SK-N-SH (cell line): ENCODE measurements around the gene MVB12A. TPM values are rescaled to one million over a fixed set of nuclear protein-coding genes. Genes with fewer than 3 reads are reported as not detected.

Experiments
- CTCF ChIA-PET: fragments of 300-600, 350-600 bp; formaldehyde crosslinking; extraction: SDS; loops from one replicate; lab custom pipeline; 2021; lab: Yijun Ruan, JAX
- POLR2A ChIA-PET: fragments of 350-600 bp; sonication (Branson Sonifier 250); formaldehyde crosslinking; extraction: SDS; loops from one replicate; lab custom pipeline; 2020; ENCODE audit warnings: antibody characterized with exemption, inconsistent platforms; lab: Yijun Ruan, JAX
- DNase-seq: peaks from one replicate; pipeline ENCODE4 v3.0.0; 2012
- H2AFZ ChIP-seq: fragments of 200-600 bp; sonication (generic); 2 replicates; pipeline ENCODE4 v1.8.1; 2016; ENCODE audit warnings: antibody characterized with exemption, mild to moderate bottlenecking, low read depth
- H3F3A ChIP-seq: fragments of 200-600 bp; sonication (generic); replicated peaks from 2 replicates; pipeline ENCODE3; 2016; ENCODE audit warnings: antibody characterized with exemption, mild to moderate bottlenecking; ENCODE audit not compliant: insufficient read depth
- H3K27ac ChIP-seq, 2 experiments: fragments of 200-500 bp in 1 of 2; fragments of 200-600 bp in 1 of 2; sonication (Bioruptor generic) in 1 of 2; sonication (generic), shearing (Covaris generic) in 1 of 2; 2 replicates each; pipeline versions ENCODE4 v1.5.1 to v1.6.1; 2014 to 2016; ENCODE audit warnings: low read depth in 2 of 2, inconsistent platforms in 1 of 2, low read length in 1 of 2, mild to moderate bottlenecking in 1 of 2, mixed read lengths in 1 of 2
- H3K27me3 ChIP-seq: fragments of 200-600 bp; sonication (generic), shearing (Covaris generic); 2 replicates; pipeline ENCODE4 v1.6.1; 2016; ENCODE audit warnings: mixed run types; ENCODE audit not compliant: insufficient read depth
- H3K36me3 ChIP-seq, 2 experiments: fragments of 200-500 bp in 1 of 2; fragments of 200-600 bp in 1 of 2; sonication (Bioruptor generic) in 1 of 2; sonication (generic) in 1 of 2; replicated peaks in 1 of 2; 2 replicates each; pipeline versions ENCODE3 to v1.5.1; 2014 to 2016; ENCODE audit warnings: low read length in 1 of 2, mild to moderate bottlenecking in 1 of 2; ENCODE audit not compliant: insufficient read depth in 2 of 2, control insufficient read depth in 1 of 2
- H3K4me1 ChIP-seq, 2 experiments: fragments of 200-500 bp in 1 of 2; fragments of 200-600 bp in 1 of 2; sonication (Bioruptor generic) in 1 of 2; sonication (generic), shearing (Covaris generic) in 1 of 2; 2 replicates each; pipeline versions ENCODE4 v1.5.1 to v1.6.1; 2014 to 2016; ENCODE audit warnings: low read depth in 1 of 2, low read length in 1 of 2, mixed run types in 1 of 2; ENCODE audit not compliant: insufficient read depth in 2 of 2, control insufficient read depth in 1 of 2
- H3K4me2 ChIP-seq: fragments of 200-600 bp; sonication (generic), shearing (Covaris generic); 2 replicates; pipeline ENCODE4 v1.6.1; 2017; ENCODE audit warnings: mixed run types
- H3K4me3 ChIP-seq, 2 experiments: fragments of 200-500 bp in 1 of 2; fragments of 200-600 bp in 1 of 2; sonication (Bioruptor generic) in 1 of 2; sonication (generic), shearing (Covaris generic) in 1 of 2; 2 replicates each; pipeline versions ENCODE4 v1.5.1 to v1.8.1; 2014 to 2016; ENCODE audit warnings: low read depth in 2 of 2, inconsistent platforms in 1 of 2, low read length in 1 of 2, mild to moderate bottlenecking in 1 of 2, mixed read lengths in 1 of 2, moderate library complexity in 1 of 2
- H3K79me2 ChIP-seq: fragments of 200-600 bp; sonication (generic); 2 replicates; pipeline ENCODE4 v1.8.1; 2017; ENCODE audit warnings: mild to moderate bottlenecking; ENCODE audit not compliant: insufficient read depth
- H3K9ac ChIP-seq: fragments of 200-600 bp; sonication (generic); 2 replicates; pipeline ENCODE4 v1.6.1; 2017; ENCODE audit warnings: mixed run types
- H3K9me2 ChIP-seq: fragments of 200-600 bp; sonication (generic); 2 replicates; pipeline ENCODE4 v1.6.1; 2017; ENCODE audit warnings: mixed run types
- H3K9me3 ChIP-seq: fragments of 200-600 bp; sonication (generic); 2 replicates; pipeline ENCODE4 v1.6.1; 2017; ENCODE audit warnings: mixed run types, mild to moderate bottlenecking, moderate library complexity
- H4K20me1 ChIP-seq: fragments of 200-600 bp; sonication (generic); 2 replicates; pipeline ENCODE4 v1.6.1; 2017; ENCODE audit warnings: mild to moderate bottlenecking, mixed run types; ENCODE audit not compliant: insufficient read depth
- ELF1 ChIP-seq: IDR thresholded peaks from 2 replicates; pipeline ENCODE4 v1.4.0; 2012
- EP300 ChIP-seq, 2 experiments: IDR thresholded peaks; 2 replicates each; pipeline versions ENCODE4 v1.4.0 to v1.6.1; 2012; ENCODE audit warnings: borderline replicate concordance in 1 of 2, low read depth in 1 of 2, low read length in 1 of 2
- EZH2phosphoT487 ChIP-seq: fragments of 200-600 bp; sonication (generic); IDR thresholded peaks from 2 replicates; pipeline ENCODE4 v1.6.1; 2017; ENCODE audit warnings: low read depth, mixed run types, mild to moderate bottlenecking, antibody characterized with exemption, moderate library complexity, borderline replicate concordance
- FOSL2 ChIP-seq: IDR thresholded peaks from 2 replicates; pipeline ENCODE4 v1.4.0; 2012; ENCODE audit warnings: low read depth, mild to moderate bottlenecking, moderate library complexity, borderline replicate concordance
- FOXM1 ChIP-seq: IDR thresholded peaks from 2 replicates; pipeline ENCODE4 v1.4.0; 2012; ENCODE audit warnings: low read depth, mild to moderate bottlenecking
- GABPA ChIP-seq: IDR thresholded peaks from 2 replicates; pipeline ENCODE4 v1.4.0; 2012; ENCODE audit warnings: low read depth, mild to moderate bottlenecking
- IRF3 ChIP-seq: fragments of 150-350 bp; IDR thresholded peaks from 2 replicates; pipeline ENCODE4 v1.6.1; 2016; ENCODE audit warnings: mild to moderate bottlenecking, low read depth, low read length
- JUND ChIP-seq: IDR thresholded peaks from 2 replicates; pipeline ENCODE4 v1.4.0; 2012
- MAX ChIP-seq: IDR thresholded peaks from 2 replicates; pipeline ENCODE4 v1.4.0; 2012; ENCODE audit warnings: low read depth
- MXI1 ChIP-seq: IDR thresholded peaks from 2 replicates; pipeline ENCODE4 v1.6.1; 2012; ENCODE audit warnings: mild to moderate bottlenecking, low read depth, low read length, improper control_type of control experiment
- NFIC ChIP-seq: IDR thresholded peaks from 2 replicates; pipeline ENCODE4 v1.4.0; 2012; ENCODE audit warnings: borderline replicate concordance
- PBX3 ChIP-seq: IDR thresholded peaks from 2 replicates; pipeline ENCODE4; 2012
- RAD21 ChIP-seq: IDR thresholded peaks from 2 replicates; pipeline ENCODE4 v1.6.1; 2012; ENCODE audit warnings: mild to moderate bottlenecking, low read length
- RCOR1 ChIP-seq: fragments of 150-350 bp; IDR thresholded peaks from 2 replicates; pipeline ENCODE4 v1.6.1; 2017; ENCODE audit warnings: antibody characterized with exemption, low read length
- RXRA ChIP-seq: IDR thresholded peaks from 2 replicates; pipeline ENCODE4 v1.4.0; 2012; ENCODE audit warnings: low read depth, mild to moderate bottlenecking, borderline replicate concordance
- SMC3 ChIP-seq: IDR thresholded peaks from 2 replicates; pipeline ENCODE4 v1.6.1; 2012; ENCODE audit warnings: low read depth, low read length, improper control_type of control experiment
- TAF1 ChIP-seq: IDR thresholded peaks from 2 replicates; pipeline ENCODE4 v1.6.1; 2012; ENCODE audit warnings: low read depth, mild to moderate bottlenecking, low read length, moderate library complexity, borderline replicate concordance
- TEAD4 ChIP-seq: IDR thresholded peaks from 2 replicates; pipeline ENCODE4 v1.4.0; 2012; ENCODE audit warnings: mild to moderate bottlenecking, borderline replicate concordance; ENCODE audit not compliant: insufficient read depth
- YY1 ChIP-seq: IDR thresholded peaks from 2 replicates; pipeline ENCODE4 v1.4.0; 2012; ENCODE audit warnings: low read depth, mild to moderate bottlenecking
- WGBS: methylation state at CpG from one replicate; pipeline ENCODE4 v1.1.6; 2017; ENCODE audit warnings: low lambda C conversion rate; 5-methylcytosine and 5-hydroxymethylcytosine counted together
- polyA plus RNA-seq, 3 experiments: library from polyadenylated mRNA; depleted of rRNA; stranded (reverse); fragments of >200 nt; gene quantifications; 2 replicates each; pipeline ENCODE4 v1.2.3, GENCODE V29; 2012
- TF ChIP-seq, protein P1 (sequence below): fragments of 150-350 bp; IDR thresholded peaks from 2 replicates; pipeline ENCODE4 v1.6.1; 2017; ENCODE audit warnings: antibody characterized with exemption, low read length, low read depth, borderline replicate concordance
- TF ChIP-seq, protein P2 (sequence below): IDR thresholded peaks from 2 replicates; pipeline ENCODE4 v1.4.0; 2012; ENCODE audit warnings: low read depth, borderline replicate concordance
- TF ChIP-seq, protein P3 (sequence below): IDR thresholded peaks from 2 replicates; pipeline ENCODE4 v1.6.1; 2012; ENCODE audit warnings: mild to moderate bottlenecking, low read depth, low read length, moderate library complexity

The MVB12A gene
- polyA plus RNA-seq, 1 of the 3 experiments (the other 2 are of a cell fraction) = 63.9 TPM

DNA sequence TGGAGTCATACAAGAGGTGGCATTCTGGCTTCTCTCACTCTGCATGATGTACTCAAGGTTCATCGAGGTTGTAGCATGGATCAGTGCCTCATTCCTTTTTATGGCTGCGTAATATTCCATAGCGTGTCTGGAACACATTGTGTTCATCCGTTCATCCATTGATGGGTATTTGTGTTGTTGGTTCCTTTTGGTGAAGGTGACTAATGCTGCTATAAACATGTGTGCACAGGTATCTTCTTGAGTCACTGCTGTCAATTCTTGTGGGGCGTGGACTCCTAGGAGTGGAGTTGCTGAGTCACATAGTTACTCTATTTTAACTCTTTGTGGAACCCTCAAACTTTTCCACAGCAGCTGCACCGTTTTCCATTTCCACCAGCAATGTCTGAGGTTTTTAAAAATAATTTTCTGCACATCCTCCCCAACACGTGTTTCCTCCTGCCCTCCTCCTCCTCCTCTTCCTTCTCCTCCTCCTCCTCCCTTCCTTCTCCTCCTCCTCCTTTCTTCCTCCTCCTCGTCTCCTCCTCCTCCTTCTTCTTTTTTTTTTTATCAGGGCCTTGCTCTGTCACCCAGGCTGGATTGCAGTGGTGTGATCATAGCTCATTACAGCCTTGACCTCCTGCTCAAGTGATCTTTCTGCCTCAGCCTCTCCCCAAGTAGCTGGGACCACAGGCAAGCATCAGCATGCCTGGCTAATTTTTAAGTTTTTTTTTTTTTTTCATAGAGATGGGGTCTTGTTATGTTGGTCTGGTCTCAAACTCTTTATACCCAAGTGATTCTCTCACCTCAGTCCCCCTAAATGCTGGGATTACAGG is 30.6 kb downstream of the MVB12A start (continued):
- TF ChIP-seq MAX = no peak
- no peak for TF ChIP-seq NFIC
- TF ChIP-seq TEAD4 = no peak
- TF ChIP-seq YY1 = no peak

- H2AFZ ChIP-seq = no peak overlapping the region
- no peak overlapping the region for H3K27ac ChIP-seq
- H3K9me3 ChIP-seq = no peaks in the 10 kb centered on the region
- H3K4me3 ChIP-seq = no peak overlapping the region
- WGBS = 75% methylated on average over 4 of the region's 4 CpGs
- H3K9me2 ChIP-seq = no peaks in the 10 kb centered on the region
- no peaks in the 10 kb centered on the region for H3K36me3 ChIP-seq
- ChIA-PET CTCF (interaction anchor here (1.0 to 1.4 kb wide), 3 partner anchors 14 to 122 kb away, joined by 3 read pairs; no protein-coding TSS in a partner anchor), POLR2A (no interaction called here)
- no peak for DNase-seq
- no peaks in the 10 kb centered on the region; a peak in 1 of 4 replicates for H3K4me1 ChIP-seq
- no peak overlapping the region for H3K9ac ChIP-seq
- H3K4me2 ChIP-seq = no peak overlapping the region
- H3F3A ChIP-seq = no peaks in the 10 kb centered on the region
- no peaks in the 10 kb centered on the region for H4K20me1 ChIP-seq
- no peaks in the 10 kb centered on the region for H3K79me2 ChIP-seq
- TF ChIP-seq EP300 (IDR thresholded peaks at IDR 0.05; ENCODE audit: borderline replicate concordance in 1 of 2, low read depth in 1 of 2, low read length in 1 of 2) (no peak), MXI1 (no peak), YY1 (no peak), RCOR1 (no peak), RXRA (no peak), SMC3 (no peak), TEAD4 (no peak), ELF1 (no peak), FOXM1 (no peak), EZH2phosphoT487 (no peak), IRF3 (no peak), JUND (no peak), GABPA (no peak), RAD21 (no peak), FOSL2 (no peak), PBX3 (no peak), TAF1 (no peak)
- TF ChIP-seq, protein P1, sequence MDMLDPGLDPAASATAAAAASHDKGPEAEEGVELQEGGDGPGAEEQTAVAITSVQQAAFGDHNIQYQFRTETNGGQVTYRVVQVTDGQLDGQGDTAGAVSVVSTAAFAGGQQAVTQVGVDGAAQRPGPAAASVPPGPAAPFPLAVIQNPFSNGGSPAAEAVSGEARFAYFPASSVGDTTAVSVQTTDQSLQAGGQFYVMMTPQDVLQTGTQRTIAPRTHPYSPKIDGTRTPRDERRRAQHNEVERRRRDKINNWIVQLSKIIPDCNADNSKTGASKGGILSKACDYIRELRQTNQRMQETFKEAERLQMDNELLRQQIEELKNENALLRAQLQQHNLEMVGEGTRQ = no peak
- TF ChIP-seq, protein P2, sequence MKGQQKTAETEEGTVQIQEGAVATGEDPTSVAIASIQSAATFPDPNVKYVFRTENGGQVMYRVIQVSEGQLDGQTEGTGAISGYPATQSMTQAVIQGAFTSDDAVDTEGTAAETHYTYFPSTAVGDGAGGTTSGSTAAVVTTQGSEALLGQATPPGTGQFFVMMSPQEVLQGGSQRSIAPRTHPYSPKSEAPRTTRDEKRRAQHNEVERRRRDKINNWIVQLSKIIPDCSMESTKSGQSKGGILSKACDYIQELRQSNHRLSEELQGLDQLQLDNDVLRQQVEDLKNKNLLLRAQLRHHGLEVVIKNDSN = no peak
- TF ChIP-seq, protein P3, sequence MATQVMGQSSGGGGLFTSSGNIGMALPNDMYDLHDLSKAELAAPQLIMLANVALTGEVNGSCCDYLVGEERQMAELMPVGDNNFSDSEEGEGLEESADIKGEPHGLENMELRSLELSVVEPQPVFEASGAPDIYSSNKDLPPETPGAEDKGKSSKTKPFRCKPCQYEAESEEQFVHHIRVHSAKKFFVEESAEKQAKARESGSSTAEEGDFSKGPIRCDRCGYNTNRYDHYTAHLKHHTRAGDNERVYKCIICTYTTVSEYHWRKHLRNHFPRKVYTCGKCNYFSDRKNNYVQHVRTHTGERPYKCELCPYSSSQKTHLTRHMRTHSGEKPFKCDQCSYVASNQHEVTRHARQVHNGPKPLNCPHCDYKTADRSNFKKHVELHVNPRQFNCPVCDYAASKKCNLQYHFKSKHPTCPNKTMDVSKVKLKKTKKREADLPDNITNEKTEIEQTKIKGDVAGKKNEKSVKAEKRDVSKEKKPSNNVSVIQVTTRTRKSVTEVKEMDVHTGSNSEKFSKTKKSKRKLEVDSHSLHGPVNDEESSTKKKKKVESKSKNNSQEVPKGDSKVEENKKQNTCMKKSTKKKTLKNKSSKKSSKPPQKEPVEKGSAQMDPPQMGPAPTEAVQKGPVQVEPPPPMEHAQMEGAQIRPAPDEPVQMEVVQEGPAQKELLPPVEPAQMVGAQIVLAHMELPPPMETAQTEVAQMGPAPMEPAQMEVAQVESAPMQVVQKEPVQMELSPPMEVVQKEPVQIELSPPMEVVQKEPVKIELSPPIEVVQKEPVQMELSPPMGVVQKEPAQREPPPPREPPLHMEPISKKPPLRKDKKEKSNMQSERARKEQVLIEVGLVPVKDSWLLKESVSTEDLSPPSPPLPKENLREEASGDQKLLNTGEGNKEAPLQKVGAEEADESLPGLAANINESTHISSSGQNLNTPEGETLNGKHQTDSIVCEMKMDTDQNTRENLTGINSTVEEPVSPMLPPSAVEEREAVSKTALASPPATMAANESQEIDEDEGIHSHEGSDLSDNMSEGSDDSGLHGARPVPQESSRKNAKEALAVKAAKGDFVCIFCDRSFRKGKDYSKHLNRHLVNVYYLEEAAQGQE = no peak
- TF ChIP-seq, all 33 proteins: peak for 0
- H3K27me3 ChIP-seq = peaks cover 20% of the 10 kb centered on the region
Measured at GRCh38 chr19:17451820-17452219, 32.0 kb downstream of the MVB12A start.
